Osteoblast (primary cell): ENCODE results near the gene GSK3B. TPM values are rescaled to one million over a fixed set of nuclear protein-coding genes. Genes with fewer than 3 reads are reported as not detected.

Experiments
- DNase-seq: peaks from one replicate; pipeline ENCODE4 v3.0.0; 2011; ENCODE audit warnings: low spot score, mixed read lengths; ENCODE audit not compliant: insufficient read length; ENCODE audit errors: missing footprints
- H2AFZ ChIP-seq: 2 replicates; pipeline ENCODE4 v1.6.0; 2011; ENCODE audit warnings: mild to moderate bottlenecking, low read length
- H3K27ac ChIP-seq: 2 replicates; pipeline ENCODE4 v1.5.1; 2011; ENCODE audit warnings: mild to moderate bottlenecking, low read depth, low read length, moderate library complexity
- H3K27me3 ChIP-seq: 2 replicates; pipeline ENCODE4 v1.6.0; 2012; ENCODE audit warnings: mild to moderate bottlenecking, control low read depth, inconsistent platforms, low read length, moderate library complexity; ENCODE audit not compliant: insufficient read depth
- H3K36me3 ChIP-seq: 2 replicates; pipeline ENCODE4 v1.5.1; 2011; ENCODE audit warnings: mild to moderate bottlenecking, low read length, control low read depth, moderate library complexity; ENCODE audit not compliant: insufficient read depth
- H3K4me1 ChIP-seq: 2 replicates; pipeline ENCODE4 v1.5.1; 2011; ENCODE audit warnings: mild to moderate bottlenecking, low read length, control low read depth, moderate library complexity; ENCODE audit not compliant: insufficient read depth
- H3K4me2 ChIP-seq: 2 replicates; pipeline ENCODE4 v1.6.0; 2011; ENCODE audit warnings: mild to moderate bottlenecking, low read length; ENCODE audit not compliant: insufficient read depth
- H3K4me3 ChIP-seq: fragments of 200-600 bp; sonication (generic); 3 replicates; pipeline ENCODE4 v1.5.1; 2012; ENCODE audit warnings: mild to moderate bottlenecking, low read length, inconsistent platforms; ENCODE audit not compliant: insufficient read depth
- H3K79me2 ChIP-seq: 2 replicates; pipeline ENCODE4 v1.6.0; 2012; ENCODE audit warnings: mild to moderate bottlenecking, low read length, control low read depth, inconsistent platforms; ENCODE audit not compliant: insufficient read depth
- H3K9me3 ChIP-seq: 2 replicates; pipeline ENCODE4 v1.5.1; 2011; ENCODE audit warnings: low read depth, low read length, control low read depth
- H4K20me1 ChIP-seq: 2 replicates; pipeline ENCODE4 v1.6.0; 2012; ENCODE audit warnings: mild to moderate bottlenecking, low read length, control low read depth; ENCODE audit not compliant: insufficient read depth
- CTCF ChIP-seq: IDR thresholded peaks from 2 replicates; pipeline ENCODE4 v1.5.1; 2011; ENCODE audit warnings: mild to moderate bottlenecking, low read depth, low read length, moderate library complexity; ENCODE audit errors: extremely low read depth
- total RNA-seq: library from RNA; depleted of rRNA; stranded (reverse); fragments of >200 nt; gene quantifications from 2 replicates; pipeline ENCODE4 v1.2.3, GENCODE V29; 2012

GSK3B gene
- 79.9 and 87.9 TPM in 2 replicates for total RNA-seq

GRCh38 chr3:120093911-120094775, at the start of gene GSK3B:
TSS of gene GSK3B (minus strand) at chr3:120094447. CDS start at chr3:120093434, 1,013 bp downstream.
- Histone ChIP-seq H3K79me2 (peaks cover 69% of the 10 kb centered on the region), H3K9me3 (no peaks in the 10 kb centered on the region), H3K36me3 (no peaks in the 10 kb centered on the region), H4K20me1 (peaks cover 43% of the 10 kb centered on the region), H3K27me3 (no peaks in the 10 kb centered on the region), H3K4me1 (peaks cover 23% of the 10 kb centered on the region), H3K4me2 (peak within 1 kb of the TSS; percentile 92), H3K4me3 (peak within 1 kb of the TSS; percentile 96), H3K27ac (peak within 1 kb of the TSS; percentile 98), H2AFZ (peak within 1 kb of the TSS; percentile 92)
- TF ChIP-seq CTCF, result no peak
- DNase-seq, result peak; percentile 96

GRCh38 chr3:120143676-120144075, 49.4 kb upstream of the GSK3B start:
- H3K27ac ChIP-seq, result no peak overlapping the region
- H3K27me3 ChIP-seq, result no peaks in the 10 kb centered on the region
- H3K79me2 ChIP-seq, result no peaks in the 10 kb centered on the region
- H3K36me3 ChIP-seq, result no peaks in the 10 kb centered on the region
- no peak overlapping the region for H3K4me2 ChIP-seq
- H3K9me3 ChIP-seq, result no peaks in the 10 kb centered on the region
- DNase-seq, result no peak
- H3K4me1 ChIP-seq, result peaks cover 18% of the 10 kb centered on the region
- no peak for TF ChIP-seq CTCF
- H3K4me3 ChIP-seq, result no peak overlapping the region
- H2AFZ ChIP-seq, result no peak overlapping the region
- no peaks in the 10 kb centered on the region for H4K20me1 ChIP-seq

GRCh38 chr3:120142236-120142635, 48.0 kb upstream of the GSK3B start:
- no peak overlapping the region for H2AFZ ChIP-seq
- H3K79me2 ChIP-seq, result no peaks in the 10 kb centered on the region
- no peaks in the 10 kb centered on the region for H4K20me1 ChIP-seq
- peaks cover 18% of the 10 kb centered on the region for H3K4me1 ChIP-seq
- H3K27me3 ChIP-seq, result no peaks in the 10 kb centered on the region
- H3K9me3 ChIP-seq, result no peaks in the 10 kb centered on the region
- no peak for TF ChIP-seq CTCF
- no peak for DNase-seq
- no peaks in the 10 kb centered on the region for H3K36me3 ChIP-seq
- H3K4me2 ChIP-seq, result no peak overlapping the region
- no peak overlapping the region for H3K4me3 ChIP-seq
- H3K27ac ChIP-seq, result no peak overlapping the region

GRCh38 chr3:120140098-120140742, 46.0 kb upstream of the GSK3B start:
- no peaks in the 10 kb centered on the region for H3K79me2 ChIP-seq
- H3K36me3 ChIP-seq, result no peaks in the 10 kb centered on the region
- no peak overlapping the region for H3K4me2 ChIP-seq
- no peaks in the 10 kb centered on the region for H4K20me1 ChIP-seq
- no peaks in the 10 kb centered on the region for H3K27me3 ChIP-seq
- no peak overlapping the region for H2AFZ ChIP-seq
- no peaks in the 10 kb centered on the region for H3K9me3 ChIP-seq
- H3K4me3 ChIP-seq, result no peak overlapping the region
- no peak for DNase-seq
- no peak overlapping the region for H3K27ac ChIP-seq
- H3K4me1 ChIP-seq, result peaks cover 13% of the 10 kb centered on the region
- TF ChIP-seq CTCF, result no peak
